HG02870 (cell line): ENCODE results near the gene SLC35F6.

Experiments
- ATAC-seq: cut with Tn5 transposase; IDR thresholded peaks from one replicate; pipeline ENCODE4 v1.9.1; 2021; ENCODE audit warnings: mild to moderate bottlenecking, moderate library complexity; ENCODE audit not compliant: unreplicated experiment

Gene SLC35F6

DNA sequence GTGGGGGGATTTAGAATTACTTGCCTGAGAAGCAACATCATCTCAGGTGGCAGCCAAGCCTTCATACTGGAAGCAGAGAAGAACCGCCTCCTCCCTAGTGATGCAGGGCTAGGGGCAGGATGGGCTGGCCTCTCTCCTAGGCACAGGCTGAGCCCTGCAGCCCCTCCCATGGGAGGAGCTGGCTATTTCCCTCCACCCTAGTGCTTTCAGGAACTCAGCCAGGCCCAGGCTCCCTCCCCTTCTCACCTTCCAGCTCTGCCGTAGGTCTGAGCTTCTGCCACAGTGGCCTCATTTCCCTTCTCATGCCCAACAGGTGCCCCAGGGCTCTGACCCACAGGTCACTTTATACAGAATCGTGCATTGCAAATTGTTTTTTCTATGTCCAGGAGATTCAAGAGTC lies 52.8 kb downstream of the SLC35F6 start:
- no peak for ATAC-seq

DNA sequence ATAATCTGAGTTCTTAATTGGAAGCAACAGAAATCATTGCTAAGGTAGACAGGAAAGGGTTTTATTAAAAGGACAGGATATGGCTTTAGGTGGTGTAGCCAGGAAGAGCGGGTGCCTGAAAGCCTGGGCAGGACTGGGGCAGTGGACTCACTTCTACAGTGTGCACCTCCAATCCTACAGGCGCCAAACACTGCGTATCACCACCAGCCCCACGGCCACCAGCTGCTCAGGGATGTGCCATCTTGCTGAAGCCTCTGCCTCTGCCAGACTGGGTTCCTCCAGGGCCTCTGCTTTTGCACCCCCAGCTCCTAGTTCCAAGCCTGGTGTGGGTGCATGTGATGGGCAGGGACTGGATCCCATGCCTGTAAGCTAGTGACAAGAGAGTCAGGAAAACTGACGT lies 54.2 kb downstream of the SLC35F6 start:
- ATAC-seq: no peak

DNA sequence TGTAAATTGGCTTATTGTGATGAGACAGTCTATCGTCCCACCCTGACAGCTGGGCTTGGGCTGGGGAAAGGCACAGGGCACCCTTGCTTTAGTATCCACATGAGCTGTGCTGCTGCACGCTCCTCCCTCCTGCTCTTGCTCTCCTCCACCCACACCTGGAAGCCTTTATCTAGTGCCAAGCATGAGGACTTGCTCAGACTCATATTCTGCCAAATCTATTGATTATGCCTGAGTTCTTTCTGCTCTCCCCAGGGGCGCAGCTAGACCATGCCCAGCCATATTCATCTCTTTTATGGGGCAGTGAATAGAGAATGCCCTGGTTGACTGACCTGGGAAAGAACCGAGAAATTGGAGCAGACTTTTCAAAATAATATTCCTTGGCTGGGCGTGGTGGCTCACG lies 54.9 kb downstream of the SLC35F6 start:
- ATAC-seq: no peak

DNA sequence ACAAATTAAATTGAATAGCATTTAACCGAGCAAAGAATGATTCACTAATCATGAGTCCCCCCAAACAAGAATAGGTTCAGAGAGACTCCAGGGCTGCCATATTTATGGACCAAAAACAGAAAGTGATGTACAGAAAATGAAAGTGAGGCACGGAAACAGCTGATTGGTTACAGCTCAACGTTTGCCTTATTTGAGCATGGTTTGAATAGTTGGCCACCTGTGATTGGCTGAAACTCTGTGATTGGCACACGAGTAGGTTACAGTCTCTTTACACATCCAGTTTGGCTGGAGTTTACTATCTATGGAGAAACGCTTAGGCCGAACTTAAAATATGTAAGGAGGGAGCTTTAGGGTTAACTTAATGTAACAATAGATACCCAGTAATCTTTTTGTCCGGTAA lies 56.8 kb downstream of the SLC35F6 start:
- ATAC-seq: no peak

DNA sequence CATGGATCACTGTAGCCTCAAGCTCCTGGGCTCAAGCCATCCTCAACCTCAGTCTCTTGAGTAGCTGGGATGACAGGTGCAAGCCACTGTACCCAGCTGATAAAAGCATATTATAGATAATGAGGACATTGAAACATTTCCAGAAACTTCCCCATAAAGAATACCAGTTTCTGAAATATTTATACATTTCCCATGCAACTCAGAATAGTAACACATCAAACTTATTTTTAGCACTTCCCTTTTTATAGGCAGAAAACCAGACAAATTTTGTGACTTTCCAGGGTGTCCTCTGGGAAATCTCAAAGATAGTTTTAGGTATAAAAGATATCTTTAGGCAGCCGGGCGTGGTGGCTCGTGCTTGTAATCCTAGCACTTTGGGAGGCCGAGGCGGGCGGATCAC lies 58.8 kb downstream of the SLC35F6 start:
- ATAC-seq: no peak
